GM21447 (cell line): ENCODE results near the gene PPP2R5E.
"Not testable (repeated sequence)": the region's sequence is repeated elsewhere in the genome, so short reads cannot be mapped to it uniquely, and the experiment has no call there.

Source experiments
- ATAC-seq: cut with Tn5 transposase; IDR thresholded peaks from one replicate; pipeline ENCODE4 v1.9.1; 2021; ENCODE audit not compliant: unreplicated experiment

PPP2R5E gene

DNA sequence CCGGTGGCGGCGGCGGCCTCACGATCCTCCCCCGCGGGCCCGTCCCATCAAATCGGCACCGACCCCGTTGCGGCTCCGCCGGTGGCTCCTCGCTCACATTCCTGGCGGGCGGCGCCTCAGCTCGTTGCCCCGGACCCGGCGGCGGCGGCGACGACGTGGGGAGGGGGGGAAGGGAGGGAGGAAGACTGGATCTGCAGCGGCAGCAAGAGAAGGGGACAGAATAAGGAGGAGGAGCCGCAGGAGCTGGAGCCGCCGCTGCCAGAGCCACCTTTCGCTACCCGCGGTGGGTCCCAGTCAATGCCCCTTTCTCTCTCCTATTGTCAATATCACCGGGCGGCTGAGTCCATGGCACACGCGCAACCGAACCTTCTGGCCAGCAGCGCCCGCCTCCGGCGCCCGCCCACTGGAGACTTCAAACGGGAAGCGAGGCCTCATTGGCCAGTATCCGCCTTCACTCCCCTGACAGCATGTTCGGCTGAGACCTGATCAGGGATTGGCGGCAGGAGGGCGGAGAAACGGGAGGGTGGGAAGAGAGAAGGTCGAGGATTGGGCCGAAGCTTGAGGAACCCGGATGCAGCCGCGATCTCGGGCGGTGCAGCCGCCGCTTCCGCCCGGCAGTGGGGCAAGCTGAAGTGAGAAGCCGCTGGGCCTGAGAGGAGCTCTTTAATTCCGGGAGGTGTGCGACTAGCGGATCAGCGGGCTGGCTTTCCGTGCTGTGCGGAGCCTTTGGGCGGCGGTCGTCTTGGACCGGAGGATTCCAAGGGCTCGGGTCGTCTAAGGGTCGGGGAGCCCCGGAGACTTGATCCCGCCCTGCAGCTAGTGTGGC lies at the start of gene PPP2R5E:
PPP2R5E (minus strand) TSS at position 378 of the 826 bp plus-strand sequence. CDS start 3,692 bp downstream, outside the sequence.
- ATAC-seq = peak; percentile 96

GRCh38 chr14:63583046-63583445 lies 39.9 kb upstream of the PPP2R5E start:
- not testable (repeated sequence) for ATAC-seq

GRCh38 chr14:63581491-63581890 lies 38.3 kb upstream of the PPP2R5E start:
- no peak for ATAC-seq

GRCh38 chr14:63578300-63578699 lies 35.1 kb upstream of the PPP2R5E start:
- ATAC-seq = no peak

DNA sequence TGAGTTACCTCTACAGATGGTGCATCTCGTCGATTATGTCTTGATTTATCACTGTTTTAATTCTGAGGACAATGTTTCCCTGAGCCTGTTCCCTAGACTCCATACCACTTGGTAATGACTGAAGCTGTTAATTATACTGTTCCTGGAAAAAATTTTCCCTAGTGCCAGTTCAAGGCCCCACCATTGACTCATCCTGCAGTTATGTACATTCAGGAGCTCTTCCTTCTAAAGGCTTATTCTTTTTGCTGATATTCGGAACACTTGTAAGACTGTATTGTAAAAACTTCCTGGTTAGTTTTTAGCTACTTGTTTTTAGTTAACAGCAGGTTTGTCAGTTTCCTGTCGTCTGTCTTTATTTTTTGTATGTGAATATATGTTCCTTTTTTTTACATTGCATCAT lies 30.4 kb upstream of the PPP2R5E start:
- ATAC-seq = no peak

- no peak for ATAC-seq
Observed at GRCh38 chr14:63565448-63565847, 22.3 kb upstream of the PPP2R5E start.

DNA sequence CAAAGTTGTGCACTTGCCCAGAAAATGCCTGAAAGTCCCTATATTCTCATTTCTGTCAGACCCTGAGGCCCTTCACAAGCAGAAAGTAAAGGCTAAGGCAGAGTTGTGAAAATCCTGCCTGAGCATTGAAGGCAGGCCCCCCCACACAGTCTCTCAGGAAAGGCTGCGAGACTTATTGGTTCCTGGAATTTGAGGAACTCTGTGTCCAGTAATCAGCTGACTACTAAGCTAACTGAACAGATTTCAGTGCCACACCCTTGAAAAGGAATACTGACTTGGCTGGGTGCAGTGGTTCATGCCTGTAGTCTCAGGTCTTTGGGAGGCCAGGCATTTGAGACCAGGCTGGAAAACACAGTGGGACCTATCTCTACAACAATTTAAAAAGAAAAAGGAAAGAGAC lies 21.1 kb upstream of the PPP2R5E start:
- no peak for ATAC-seq

DNA sequence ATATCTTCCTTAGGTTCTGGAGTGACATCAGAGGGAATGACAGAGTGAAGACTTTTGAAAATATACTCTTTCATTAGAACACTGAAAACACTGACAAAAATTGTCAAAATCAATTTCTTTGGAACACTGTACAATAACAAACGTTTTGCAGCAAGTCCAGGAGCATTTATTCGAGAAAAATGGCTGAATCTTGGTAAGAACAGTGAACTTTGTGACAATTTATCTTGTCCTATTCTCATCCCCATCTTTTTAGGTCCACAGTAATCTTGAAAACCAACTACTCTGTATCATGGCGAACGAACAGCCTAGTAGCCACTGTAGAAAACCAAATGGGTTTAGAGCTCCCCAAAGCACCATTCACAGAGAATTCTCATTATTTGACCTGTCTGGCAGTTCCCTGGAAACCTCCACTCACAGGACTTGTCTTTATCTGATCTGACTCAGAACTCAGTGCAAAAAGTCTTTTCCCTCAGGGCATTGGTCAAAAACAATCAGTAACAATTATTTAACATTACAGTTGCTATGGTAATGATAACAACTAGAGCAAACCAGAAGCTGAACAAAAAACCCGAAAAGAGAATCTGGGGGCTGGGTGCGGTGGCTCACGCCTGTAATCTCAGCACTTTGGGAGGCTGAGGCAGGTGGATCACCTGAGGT lies 20.3 kb upstream of the PPP2R5E start:
- no peak for ATAC-seq

DNA sequence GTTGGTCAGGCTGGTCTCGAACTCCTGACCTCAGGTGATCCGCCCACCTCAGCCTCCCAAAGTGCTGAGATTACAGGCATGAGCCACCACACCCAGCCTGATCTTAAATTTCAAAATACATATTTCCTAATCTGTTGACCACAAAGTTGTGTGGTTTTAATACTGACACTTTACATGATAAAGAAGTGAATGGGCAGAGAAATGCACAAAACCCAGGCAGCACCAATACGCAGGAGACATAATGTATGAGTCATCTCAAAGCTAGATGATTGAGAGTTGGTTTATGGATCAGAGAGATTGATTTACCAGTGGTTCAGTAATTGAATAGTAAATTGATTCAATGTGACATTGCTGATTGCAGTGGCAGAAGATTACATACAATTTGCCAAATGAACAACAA lies 19.2 kb upstream of the PPP2R5E start:
- ATAC-seq = no peak

GRCh38 chr14:63555572-63555971 lies 12.4 kb upstream of the PPP2R5E start:
- ATAC-seq = no peak

- ATAC-seq = no peak
Observed at GRCh38 chr14:63551332-63551731, 8.2 kb upstream of the PPP2R5E start.

DNA sequence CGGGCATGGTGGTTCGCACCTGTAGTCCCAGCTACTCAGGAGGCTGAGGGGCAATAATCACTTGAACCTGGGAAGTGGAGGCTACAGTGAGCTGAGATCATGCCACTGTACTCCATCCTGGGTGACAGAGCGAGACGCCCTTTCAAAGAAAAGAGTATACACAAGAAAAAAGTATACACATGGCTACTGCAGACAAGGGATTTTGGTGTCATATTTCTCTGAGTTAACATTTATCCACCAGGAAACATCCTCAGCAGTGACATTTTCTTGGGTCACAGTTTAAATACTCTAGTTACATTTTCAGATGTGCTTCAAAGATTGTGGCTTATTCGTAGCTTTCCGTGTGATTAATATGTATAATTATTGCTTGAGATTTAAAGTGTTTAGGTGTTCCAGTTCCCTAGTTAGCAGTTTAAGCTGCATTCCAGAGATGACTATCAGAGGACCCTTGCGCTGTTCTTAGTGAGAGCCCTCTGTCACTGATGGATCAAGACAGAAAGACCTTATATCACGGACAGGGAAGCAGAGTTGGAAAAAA lies 4.7 kb upstream of the PPP2R5E start:
- ATAC-seq = no peak

- no peak for ATAC-seq
Observed at GRCh38 chr14:63545431-63545830, 2.3 kb upstream of the PPP2R5E start.

DNA sequence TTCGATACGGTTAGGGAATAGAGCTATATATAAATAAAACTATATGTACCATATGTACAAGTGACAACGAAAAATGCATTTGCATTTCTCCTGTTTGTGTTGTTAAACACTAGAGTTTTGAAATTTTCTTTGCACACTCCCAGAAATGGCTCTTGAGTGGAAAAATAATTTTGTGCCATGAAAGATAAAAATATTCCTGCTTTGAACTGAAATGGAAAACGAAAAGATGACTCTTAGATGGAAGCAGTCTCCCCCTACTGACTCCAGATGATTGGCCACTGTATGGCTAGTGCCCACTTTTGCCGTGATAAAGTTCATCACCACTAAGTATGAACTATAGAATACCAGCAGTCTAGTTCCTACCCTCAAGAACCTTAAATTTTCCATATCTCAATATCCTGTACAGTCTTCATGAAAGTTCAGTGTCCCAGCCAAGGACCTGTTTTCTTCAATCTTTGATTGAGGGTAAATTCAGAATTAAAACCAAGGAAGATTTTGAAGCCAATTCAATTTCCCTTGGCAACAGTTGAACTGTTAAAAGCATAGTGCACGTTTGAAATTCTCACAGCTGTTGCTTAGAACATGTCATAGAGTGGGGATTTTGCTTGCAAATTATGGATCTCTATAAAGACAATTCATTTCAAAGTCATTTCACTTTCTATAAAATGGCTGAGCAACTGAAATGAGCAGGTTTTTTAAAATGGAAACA lies 1.6 kb upstream of the PPP2R5E start:
- no peak for ATAC-seq

DNA sequence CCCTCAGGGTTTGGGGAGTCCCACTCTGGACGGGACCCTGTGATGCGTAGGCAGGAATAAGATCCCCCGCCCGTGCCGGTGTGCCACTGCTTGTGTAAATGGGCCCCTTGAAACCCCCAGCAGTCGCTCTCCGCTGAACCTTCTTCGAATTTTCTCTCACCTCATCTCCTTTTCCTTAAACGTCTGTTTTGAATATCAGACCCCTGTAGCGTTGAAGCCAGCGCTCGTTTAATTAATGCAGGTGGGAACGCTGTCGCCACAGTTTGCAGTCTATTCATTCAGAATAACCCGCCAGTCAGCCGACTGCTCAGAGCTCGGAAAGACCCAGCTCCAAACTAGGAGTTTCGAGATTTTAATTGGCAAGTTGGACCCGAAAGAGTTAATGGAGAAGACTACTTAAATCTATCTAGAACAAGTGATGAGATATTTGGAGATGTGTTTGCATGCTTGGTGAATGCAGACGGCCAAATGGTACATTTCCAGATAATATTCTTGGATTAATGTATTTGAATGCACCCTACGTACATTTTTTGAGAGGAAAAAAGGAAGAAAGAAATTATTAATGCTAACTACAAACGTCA lies 739 bp upstream of the PPP2R5E start:
- ATAC-seq = peak; percentile 27

- ATAC-seq = peak; percentile 9
Observed at GRCh38 chr14:63542231-63542999, 762 bp downstream of the PPP2R5E start.

GRCh38 chr14:63535918-63536317 lies 7.3 kb downstream of the PPP2R5E start:
- ATAC-seq = no peak

GRCh38 chr14:63533474-63533873 lies 9.7 kb downstream of the PPP2R5E start:
- no peak for ATAC-seq

DNA sequence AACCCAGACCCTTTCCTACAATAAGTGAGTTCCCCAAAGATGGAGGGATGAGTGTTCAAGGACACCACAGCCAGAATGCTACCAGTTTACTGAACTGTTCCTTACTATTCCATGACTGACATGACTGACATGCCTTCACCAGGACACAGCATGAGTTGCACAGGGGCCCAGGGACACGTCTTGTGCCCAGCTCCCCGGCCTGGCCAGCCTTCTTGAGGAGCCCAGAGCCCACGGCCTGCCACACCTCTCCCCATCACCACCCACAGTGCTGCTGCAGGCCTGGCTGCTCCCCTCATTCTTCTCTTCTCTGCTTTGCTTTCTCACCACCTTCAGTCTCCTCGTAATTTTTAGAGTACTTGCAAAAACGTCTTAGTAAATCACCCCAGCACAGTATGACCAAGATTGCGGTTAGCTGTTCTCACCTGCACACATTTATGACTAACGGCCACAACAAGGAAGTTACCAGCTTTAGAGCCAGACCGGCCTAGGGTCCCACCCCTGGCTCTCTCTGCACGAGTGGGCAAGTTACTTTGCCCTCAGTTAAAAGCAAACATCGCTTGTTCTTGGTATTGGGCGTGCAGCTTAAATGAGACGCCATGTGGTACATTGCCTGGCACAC lies 18.5 kb downstream of the PPP2R5E start:
- peak; percentile 99 for ATAC-seq
